Astrocyte (in vitro differentiated cells and primary cell): ENCODE data around the gene OR3A2.
"Not testable (repeated sequence)": the region's sequence is repeated elsewhere in the genome, so short reads cannot be mapped to it uniquely, and the experiment has no call there.

Experiments
- CTCF ChIP-seq: IDR thresholded peaks from 2 replicates; pipeline ENCODE4 v1.5.1; 2011; ENCODE audit warnings: low read depth, mild to moderate bottlenecking, inconsistent platforms, low read length, moderate library complexity; ENCODE audit not compliant: insufficient read depth
- EZH2 ChIP-seq: IDR thresholded peaks from 2 replicates; pipeline ENCODE4 v1.6.1; 2012; ENCODE audit warnings: mild to moderate bottlenecking, low read length, inconsistent platforms; ENCODE audit not compliant: insufficient read depth

DNA sequence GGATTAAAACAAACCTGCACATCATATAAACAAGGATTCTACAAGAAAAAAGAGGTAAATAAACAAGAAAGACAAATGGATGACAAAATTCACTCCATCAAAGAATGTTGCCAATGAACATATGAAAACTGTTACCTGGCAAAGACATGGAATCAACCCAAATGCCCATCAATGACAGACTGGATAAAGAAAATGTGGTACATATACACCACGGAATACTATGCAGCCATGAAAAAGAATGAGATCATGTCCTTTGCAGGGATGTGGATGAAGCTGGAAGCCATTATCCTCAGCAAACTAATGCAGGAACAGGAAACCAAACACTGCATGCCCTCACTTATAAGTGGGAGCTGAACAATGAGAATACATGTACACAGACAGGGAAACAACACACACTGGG lies 92.6 kb downstream of the OR3A2 start:
- not testable (repeated sequence) for TF ChIP-seq EZH2, CTCF
